VCaP (cell line): Measurements from ENCODE around the gene LIMK2.

Experiments used
- H3K27ac ChIP-seq: fragments of 450-650 bp; 2 replicates; pipeline ENCODE4 v1.5.1; 2017
- CTCF ChIP-seq: fragments of 450-650 bp; conservative IDR thresholded peaks from 2 replicates; pipeline ENCODE4 v1.5.1; 2017; ENCODE audit warnings: mild to moderate bottlenecking, moderate library complexity

LIMK2 gene

DNA sequence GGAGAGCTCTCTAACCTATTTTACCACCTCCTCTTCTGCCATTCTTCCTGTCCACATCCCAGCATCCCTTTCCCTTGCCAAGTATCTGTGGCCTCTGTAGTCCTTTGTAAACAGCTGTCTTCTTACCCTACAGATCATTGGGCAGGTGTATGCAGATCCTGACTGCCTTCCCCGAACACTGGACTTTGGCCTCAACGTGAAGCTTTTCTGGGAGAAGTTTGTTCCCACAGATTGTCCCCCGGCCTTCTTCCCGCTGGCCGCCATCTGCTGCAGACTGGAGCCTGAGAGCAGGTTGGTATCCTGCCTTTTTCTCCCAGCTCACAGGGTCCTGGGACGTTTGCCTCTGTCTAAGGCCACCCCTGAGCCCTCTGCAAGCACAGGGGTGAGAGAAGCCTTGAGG, 62.9 kb downstream of the LIMK2 start:
- no peak for TF ChIP-seq CTCF
- H3K27ac ChIP-seq: peak overlapping the region; percentile 54

DNA sequence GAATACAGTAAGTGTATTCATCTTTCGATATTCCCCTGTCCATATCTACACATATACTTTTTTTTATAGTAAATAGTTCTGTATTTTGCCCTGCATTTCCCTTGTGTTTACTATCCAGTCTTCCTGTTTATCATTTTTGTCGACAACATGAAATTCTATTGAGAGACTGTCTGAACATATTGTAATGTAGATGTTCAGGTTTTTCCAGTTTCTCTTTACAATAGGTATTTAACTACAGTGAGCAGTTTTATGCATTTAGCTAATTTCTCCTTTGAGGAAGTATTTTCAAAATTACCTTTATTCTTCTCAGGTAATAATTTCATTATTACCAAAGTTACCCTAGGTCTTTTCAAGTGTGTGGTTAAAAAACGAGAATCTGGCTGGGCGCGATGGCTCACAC, 63.5 kb downstream of the LIMK2 start:
- no peak for TF ChIP-seq CTCF

GRCh38 chr22:31276426-31277167, 64.5 kb downstream of the LIMK2 start:
- peak overlapping the region; percentile 54; the same call in 1 of the 2 replicates for H3K27ac ChIP-seq
- no peak for TF ChIP-seq CTCF

More for the DNA sequence above, 63.5 kb downstream of the LIMK2 start:
- peak overlapping the region; percentile 54 for H3K27ac ChIP-seq

DNA sequence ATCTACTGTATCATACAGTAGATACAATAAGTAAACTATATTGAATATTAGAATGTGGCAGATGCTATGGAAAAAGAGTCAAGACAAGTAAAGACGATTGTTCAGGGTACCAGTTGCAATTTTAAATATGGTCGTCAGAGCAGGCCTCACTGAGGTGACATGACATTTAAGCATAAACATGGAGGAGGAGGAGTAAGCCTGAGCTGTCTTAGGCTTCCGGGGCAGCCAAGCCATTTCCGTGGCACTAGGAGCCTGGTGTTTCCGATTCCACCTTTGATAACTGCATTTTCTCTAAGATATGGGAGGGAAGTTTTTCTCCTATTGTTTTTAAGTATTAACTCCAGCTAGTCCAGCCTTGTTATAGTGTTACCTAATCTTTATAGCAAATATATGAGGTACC, 65.6 kb downstream of the LIMK2 start:
- H3K27ac ChIP-seq: no peak overlapping the region
- TF ChIP-seq CTCF: no peak

- no peak overlapping the region for H3K27ac ChIP-seq
- no peak for TF ChIP-seq CTCF
These were observed 66.1 kb downstream of the LIMK2 start for GRCh38 chr22:31278151-31278621.

DNA sequence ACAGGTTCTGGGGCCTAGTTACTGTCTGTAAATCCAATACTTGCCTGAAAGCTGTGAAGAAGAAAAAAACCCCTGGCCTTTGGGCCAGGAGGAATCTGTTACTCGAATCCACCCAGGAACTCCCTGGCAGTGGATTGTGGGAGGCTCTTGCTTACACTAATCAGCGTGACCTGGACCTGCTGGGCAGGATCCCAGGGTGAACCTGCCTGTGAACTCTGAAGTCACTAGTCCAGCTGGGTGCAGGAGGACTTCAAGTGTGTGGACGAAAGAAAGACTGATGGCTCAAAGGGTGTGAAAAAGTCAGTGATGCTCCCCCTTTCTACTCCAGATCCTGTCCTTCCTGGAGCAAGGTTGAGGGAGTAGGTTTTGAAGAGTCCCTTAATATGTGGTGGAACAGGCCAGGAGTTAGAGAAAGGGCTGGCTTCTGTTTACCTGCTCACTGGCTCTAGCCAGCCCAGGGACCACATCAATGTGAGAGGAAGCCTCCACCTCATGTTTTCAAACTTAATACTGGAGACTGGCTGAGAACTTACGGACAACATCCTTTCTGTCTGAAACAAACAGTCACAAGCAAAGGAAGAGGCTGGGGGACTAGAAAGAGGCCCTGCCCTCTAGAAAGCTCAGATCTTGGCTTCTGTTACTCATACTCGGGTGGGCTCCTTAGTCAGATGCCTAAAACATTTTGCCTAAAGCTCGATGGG, 66.7 kb downstream of the LIMK2 start:
- no peak for TF ChIP-seq CTCF
- no peak overlapping the region for H3K27ac ChIP-seq

DNA sequence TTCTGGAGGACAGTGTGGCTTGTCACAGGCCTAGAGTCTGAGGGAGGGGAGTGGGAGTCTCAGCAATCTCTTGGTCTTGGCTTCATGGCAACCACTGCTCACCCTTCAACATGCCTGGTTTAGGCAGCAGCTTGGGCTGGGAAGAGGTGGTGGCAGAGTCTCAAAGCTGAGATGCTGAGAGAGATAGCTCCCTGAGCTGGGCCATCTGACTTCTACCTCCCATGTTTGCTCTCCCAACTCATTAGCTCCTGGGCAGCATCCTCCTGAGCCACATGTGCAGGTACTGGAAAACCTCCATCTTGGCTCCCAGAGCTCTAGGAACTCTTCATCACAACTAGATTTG, 67.2 kb downstream of the LIMK2 start:
- no peak for TF ChIP-seq CTCF
- no peak overlapping the region for H3K27ac ChIP-seq
